GM12892 (cell line): ENCODE measurements around the gene RBM20.

Experiments
- POLR2AphosphoS5 ChIP-seq: IDR thresholded peaks from 2 replicates; pipeline ENCODE4 v1.6.1; 2011; ENCODE audit warnings: low read depth, low read length, control low read depth
- TAF1 ChIP-seq: IDR thresholded peaks from 2 replicates; pipeline ENCODE4 v1.6.1; 2011; ENCODE audit warnings: low read depth, mild to moderate bottlenecking, control low read depth, low read length, borderline replicate concordance

GRCh38 chr10:110864662-110865140 lies 220.6 kb downstream of the RBM20 start:
- TF ChIP-seq POLR2AphosphoS5 (no peak), TAF1 (no peak)
